ENCODE measurements around the gene ROR1.

DNA sequence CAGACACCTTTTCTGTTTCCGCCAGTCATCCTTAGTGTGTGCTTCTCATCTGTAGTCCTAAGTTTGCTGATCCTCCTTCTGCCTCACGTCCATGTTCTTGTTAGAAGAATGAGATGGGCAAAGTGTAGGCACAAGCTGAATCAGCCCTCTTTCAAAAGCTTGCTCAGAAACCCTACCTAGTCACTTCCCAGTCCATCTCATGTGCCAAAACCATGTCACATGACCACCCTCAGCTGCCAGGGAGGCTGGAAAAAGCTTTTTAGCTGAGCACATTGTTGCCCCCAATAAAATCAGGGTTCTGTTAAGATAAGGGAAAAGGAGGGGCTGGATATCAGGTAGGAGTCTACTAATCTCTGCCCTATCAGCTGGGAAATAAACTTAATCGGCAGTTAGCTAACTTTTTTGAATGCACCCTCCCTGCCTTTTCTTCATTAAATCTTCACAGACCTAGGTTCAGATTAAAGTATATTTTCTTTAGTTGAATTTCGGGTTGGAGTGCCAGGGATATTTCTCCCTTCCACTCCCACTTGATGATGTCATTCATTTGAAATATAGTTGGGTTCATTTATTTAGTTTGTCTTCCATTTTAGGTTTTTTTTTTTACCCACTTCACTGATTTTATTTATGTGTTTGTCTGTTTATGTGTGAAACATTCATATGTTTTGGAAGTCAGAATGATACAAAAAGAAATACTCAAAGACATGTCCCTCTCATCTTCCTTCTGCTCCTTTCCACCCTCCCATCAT is 129.2 kb downstream of the ROR1 start:
- TF ChIP-seq, protein P1, sequence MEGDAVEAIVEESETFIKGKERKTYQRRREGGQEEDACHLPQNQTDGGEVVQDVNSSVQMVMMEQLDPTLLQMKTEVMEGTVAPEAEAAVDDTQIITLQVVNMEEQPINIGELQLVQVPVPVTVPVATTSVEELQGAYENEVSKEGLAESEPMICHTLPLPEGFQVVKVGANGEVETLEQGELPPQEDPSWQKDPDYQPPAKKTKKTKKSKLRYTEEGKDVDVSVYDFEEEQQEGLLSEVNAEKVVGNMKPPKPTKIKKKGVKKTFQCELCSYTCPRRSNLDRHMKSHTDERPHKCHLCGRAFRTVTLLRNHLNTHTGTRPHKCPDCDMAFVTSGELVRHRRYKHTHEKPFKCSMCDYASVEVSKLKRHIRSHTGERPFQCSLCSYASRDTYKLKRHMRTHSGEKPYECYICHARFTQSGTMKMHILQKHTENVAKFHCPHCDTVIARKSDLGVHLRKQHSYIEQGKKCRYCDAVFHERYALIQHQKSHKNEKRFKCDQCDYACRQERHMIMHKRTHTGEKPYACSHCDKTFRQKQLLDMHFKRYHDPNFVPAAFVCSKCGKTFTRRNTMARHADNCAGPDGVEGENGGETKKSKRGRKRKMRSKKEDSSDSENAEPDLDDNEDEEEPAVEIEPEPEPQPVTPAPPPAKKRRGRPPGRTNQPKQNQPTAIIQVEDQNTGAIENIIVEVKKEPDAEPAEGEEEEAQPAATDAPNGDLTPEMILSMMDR (IDR thresholded peaks at IDR 0.05), result no peak
- TF ChIP-seq POLR2A (IDR thresholded peaks at IDR 0.05) (no peak), POLR2AphosphoS5 (IDR thresholded peaks at IDR 0.05) (no peak)
